Measurements from ENCODE around the gene FXYD3.
"Not testable (repeated sequence)": the region's sequence is repeated elsewhere in the genome, so short reads cannot be mapped to it uniquely, and the experiment has no call there.

FXYD3 gene

DNA sequence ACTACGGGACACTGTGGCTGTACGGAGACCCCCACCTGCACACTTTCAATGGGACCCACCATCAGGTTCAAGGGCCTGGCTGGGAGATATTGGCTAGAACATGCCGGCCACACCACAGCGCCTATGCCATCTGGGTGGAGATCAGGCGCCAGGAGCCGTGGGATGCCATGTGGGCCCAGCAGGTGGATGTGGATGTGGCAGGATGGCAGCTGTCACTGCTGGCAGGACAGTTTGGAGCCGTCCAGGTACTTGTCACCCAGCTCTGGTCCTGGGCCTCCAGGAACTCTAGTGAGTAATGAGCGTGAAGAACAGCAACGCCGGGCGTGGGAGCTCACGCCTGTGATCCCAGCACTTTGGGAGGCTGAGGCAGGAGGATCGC, 15.7 kb upstream of the FXYD3 start:
- no peak overlapping the region for H3K27ac ChIP-seq (ENCODE audit: low read length)
- no peaks in the 10 kb centered on the region for H3K4me1 ChIP-seq (ENCODE audit: control insufficient read depth in 1 of 2, insufficient read depth in 2 of 2, low read length in 2 of 2)
- no peaks in the 10 kb centered on the region for H3K36me3 ChIP-seq (ENCODE audit: control insufficient read depth in 1 of 2, insufficient read depth in 2 of 2, low read length in 2 of 2)
- no peak overlapping the region for H3K4me3 ChIP-seq (ENCODE audit: low read depth in 1 of 2, low read length in 2 of 2)
- no peaks in the 10 kb centered on the region for H3K9me3 ChIP-seq (ENCODE audit: control insufficient read depth in 1 of 2, low read length in 2 of 2)
- H3K27me3 ChIP-seq (ENCODE audit: low read depth, low read length), result no peaks in the 10 kb centered on the region

DNA sequence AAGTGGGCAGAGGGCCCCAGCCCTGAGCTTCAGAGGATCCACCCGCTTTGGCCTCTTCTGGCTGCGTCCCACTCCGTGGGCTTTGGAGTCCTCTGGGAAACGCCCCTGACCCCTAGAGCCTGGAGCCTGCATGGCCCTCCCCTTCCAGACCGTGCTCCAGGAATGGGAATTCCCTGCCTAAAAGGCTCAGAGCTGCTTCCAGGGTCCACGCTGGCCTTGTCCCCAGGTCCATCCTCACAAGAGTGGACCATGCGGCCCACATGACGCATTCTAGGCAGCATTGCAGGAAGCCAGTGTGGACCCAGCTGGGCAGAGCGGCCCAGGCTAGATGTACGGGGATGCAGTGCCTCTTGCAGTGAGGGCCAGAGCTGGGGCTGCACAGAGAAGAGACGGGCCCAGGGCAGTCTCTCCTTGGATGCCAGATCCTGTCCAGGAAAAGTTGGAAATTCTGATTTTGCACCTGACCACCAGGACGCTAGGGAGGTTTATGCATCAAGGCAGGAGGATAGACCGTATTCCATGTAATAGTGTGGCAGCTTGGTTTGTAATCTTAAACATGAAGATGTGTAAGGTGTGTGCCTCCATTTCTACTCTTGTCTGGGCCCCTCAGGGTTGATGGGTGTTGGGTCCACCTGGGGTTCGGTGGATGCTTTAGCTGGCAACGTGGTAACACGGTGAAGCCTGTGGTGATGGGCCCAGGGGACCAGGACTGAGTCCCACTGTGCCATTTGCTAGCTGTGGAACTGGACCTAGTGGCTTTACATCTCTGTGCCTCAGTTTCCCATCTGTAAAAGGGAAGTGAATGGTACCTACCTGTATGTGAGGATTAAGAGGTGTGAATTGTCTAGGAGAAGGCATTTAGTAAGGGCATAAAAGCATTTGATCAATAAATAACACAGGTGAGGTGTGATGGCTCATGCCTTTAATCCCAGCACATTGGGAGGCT, 14.8 kb upstream of the FXYD3 start:
- H3K27me3 ChIP-seq (ENCODE audit: low read depth, low read length), result no peaks in the 10 kb centered on the region
- H3K4me3 ChIP-seq (ENCODE audit: low read depth in 1 of 2, low read length in 2 of 2), result no peak overlapping the region
- no peaks in the 10 kb centered on the region for H3K4me1 ChIP-seq (ENCODE audit: control insufficient read depth in 1 of 2, insufficient read depth in 2 of 2, low read length in 2 of 2)
- no peaks in the 10 kb centered on the region for H3K9me3 ChIP-seq (ENCODE audit: control insufficient read depth in 1 of 2, low read length in 2 of 2)
- H3K36me3 ChIP-seq (ENCODE audit: control insufficient read depth in 1 of 2, insufficient read depth in 2 of 2, low read length in 2 of 2), result no peaks in the 10 kb centered on the region
- no peak overlapping the region for H3K27ac ChIP-seq (ENCODE audit: low read length)

DNA sequence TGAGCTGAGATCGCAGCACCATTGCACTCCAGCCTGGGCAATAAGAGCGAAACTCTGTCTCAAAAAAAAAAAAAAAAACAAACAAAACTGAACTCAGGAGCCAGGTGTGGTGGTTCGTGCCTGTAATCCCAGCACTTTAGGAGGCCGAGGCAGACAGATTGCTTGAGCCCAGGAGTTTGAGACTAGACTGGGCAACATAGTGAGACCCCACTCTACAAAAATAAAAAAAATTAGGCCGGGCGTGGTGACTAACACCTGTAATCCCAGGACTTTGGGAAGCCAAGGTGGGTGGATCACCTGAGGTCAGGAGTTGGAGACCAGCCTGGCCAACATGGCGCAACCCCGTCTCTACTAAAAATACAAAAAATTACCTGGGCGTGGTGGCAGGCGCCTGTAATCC, 13.7 kb upstream of the FXYD3 start:
- H3K27ac ChIP-seq (ENCODE audit: low read length); H3K4me1 ChIP-seq (ENCODE audit: control insufficient read depth in 1 of 2, insufficient read depth in 2 of 2, low read length in 2 of 2); H3K9me3 ChIP-seq (ENCODE audit: control insufficient read depth in 1 of 2, low read length in 2 of 2); H3K36me3 ChIP-seq (ENCODE audit: control insufficient read depth in 1 of 2, insufficient read depth in 2 of 2, low read length in 2 of 2); H3K4me3 ChIP-seq (ENCODE audit: low read depth in 1 of 2, low read length in 2 of 2); H3K27me3 ChIP-seq (ENCODE audit: low read depth, low read length): not testable (repeated sequence)

DNA sequence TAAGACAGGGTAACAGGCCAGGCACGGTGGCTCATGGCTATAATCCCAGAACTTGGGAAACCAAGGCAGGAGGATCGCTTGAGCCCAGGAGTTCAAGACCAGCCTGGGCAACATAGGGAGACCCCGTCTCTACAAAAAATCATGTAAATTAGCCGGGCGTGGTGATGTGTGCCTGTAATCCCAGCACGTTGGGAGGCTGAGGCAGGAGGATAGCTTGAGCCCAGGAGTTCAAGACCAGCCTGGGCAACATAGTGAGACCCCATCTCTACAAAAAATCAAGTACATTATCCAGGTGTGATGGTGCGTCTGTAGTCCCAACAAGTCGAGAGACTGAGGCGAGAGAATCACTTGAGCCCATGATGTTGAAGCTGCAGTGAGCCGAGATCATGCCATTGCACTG, 12.0 kb upstream of the FXYD3 start:
- not testable (repeated sequence) for H3K36me3 ChIP-seq (ENCODE audit: control insufficient read depth in 1 of 2, insufficient read depth in 2 of 2, low read length in 2 of 2); H3K27me3 ChIP-seq (ENCODE audit: low read depth, low read length); H3K27ac ChIP-seq (ENCODE audit: low read length); H3K4me3 ChIP-seq (ENCODE audit: low read depth in 1 of 2, low read length in 2 of 2); H3K9me3 ChIP-seq (ENCODE audit: control insufficient read depth in 1 of 2, low read length in 2 of 2); H3K4me1 ChIP-seq (ENCODE audit: control insufficient read depth in 1 of 2, insufficient read depth in 2 of 2, low read length in 2 of 2)

DNA sequence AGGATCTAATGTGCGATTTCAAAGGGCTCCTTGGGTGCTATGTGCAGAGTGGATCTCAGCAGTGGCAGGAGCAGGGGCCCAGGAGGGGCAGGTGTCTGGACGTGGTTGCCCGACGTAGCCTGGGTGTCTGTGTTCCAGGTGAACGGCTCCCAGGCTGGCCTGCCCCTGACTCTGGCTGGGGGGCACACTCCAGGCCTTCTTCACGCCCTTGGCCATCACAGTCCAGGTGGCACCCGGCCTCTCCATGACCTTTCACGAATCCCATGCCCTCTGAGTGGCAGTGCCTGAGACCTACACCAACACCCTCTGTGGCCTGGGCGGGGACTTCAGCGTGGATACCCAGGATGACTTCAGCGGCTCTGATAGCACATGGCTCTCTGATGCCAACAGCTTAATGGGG, 11.3 kb upstream of the FXYD3 start:
- Histone ChIP-seq H3K4me1 (ENCODE audit: control insufficient read depth in 1 of 2, insufficient read depth in 2 of 2, low read length in 2 of 2) (no peaks in the 10 kb centered on the region), H3K36me3 (ENCODE audit: control insufficient read depth in 1 of 2, insufficient read depth in 2 of 2, low read length in 2 of 2) (no peaks in the 10 kb centered on the region), H3K9me3 (ENCODE audit: control insufficient read depth in 1 of 2, low read length in 2 of 2) (no peaks in the 10 kb centered on the region), H3K4me3 (ENCODE audit: low read depth in 1 of 2, low read length in 2 of 2) (no peak overlapping the region), H3K27me3 (ENCODE audit: low read depth, low read length) (no peaks in the 10 kb centered on the region), H3K27ac (ENCODE audit: low read length) (no peak overlapping the region)

DNA sequence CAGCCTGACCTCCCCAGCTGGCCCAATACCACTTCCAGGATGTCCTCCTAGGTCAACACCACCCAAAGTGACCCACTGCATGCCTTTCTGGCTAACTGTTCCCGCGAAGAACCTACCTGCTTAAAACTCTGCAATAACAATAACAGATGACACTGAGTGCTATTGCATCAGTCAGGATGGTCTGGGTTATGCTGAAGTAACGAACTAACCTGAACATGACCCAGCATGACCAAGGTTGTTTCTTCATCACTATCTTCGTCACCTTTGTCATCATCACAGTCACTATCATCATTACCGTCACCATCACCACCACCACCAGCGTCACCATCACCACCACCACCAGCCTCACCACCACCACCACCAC, 10.6 kb upstream of the FXYD3 start:
- Histone ChIP-seq H3K4me1 (ENCODE audit: control insufficient read depth in 1 of 2, insufficient read depth in 2 of 2, low read length in 2 of 2) (no peaks in the 10 kb centered on the region), H3K27ac (ENCODE audit: low read length) (no peak overlapping the region), H3K9me3 (ENCODE audit: control insufficient read depth in 1 of 2, low read length in 2 of 2) (no peaks in the 10 kb centered on the region), H3K36me3 (ENCODE audit: control insufficient read depth in 1 of 2, insufficient read depth in 2 of 2, low read length in 2 of 2) (no peaks in the 10 kb centered on the region), H3K27me3 (ENCODE audit: low read depth, low read length) (no peaks in the 10 kb centered on the region), H3K4me3 (ENCODE audit: low read depth in 1 of 2, low read length in 2 of 2) (no peak overlapping the region)

DNA sequence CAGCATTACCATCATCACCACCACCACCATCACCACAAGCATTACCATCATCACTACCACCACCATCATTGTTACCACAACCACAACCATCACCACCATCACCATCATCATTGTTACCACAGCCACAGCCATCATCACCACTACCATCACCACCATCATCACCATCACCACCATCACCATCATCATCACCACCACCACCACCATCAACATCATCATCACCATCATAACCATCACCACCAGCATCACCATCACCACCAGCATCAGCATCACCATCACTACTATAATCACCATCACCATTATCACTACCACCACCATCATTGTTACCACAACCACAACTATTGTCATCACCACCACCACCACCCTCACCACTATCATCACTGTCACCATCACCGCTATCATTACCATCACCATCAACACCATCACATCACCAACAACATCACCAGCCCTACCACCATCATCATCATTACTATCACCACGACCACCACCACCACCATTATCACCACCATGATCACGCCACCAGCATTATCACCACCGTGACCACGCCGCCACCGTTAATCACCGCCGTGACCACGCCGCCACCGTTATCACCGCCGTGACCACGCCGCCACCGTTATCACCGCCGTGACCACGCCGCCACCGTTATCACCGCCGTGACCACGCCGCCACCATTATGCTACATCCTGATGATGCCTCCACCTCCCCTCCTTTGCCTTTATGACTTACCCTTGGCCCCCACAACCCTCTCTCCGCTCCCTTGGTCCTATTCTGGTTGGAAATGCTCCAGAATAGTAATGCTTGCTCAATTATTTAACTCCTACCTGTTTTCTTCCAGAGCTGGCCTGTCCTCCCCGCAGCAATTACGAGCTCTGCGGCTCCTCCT, 10.0 kb upstream of the FXYD3 start:
- no peak overlapping the region for H3K27ac ChIP-seq (ENCODE audit: low read length)
- H3K4me1 ChIP-seq (ENCODE audit: control insufficient read depth in 1 of 2, insufficient read depth in 2 of 2, low read length in 2 of 2), result no peaks in the 10 kb centered on the region
- no peaks in the 10 kb centered on the region for H3K9me3 ChIP-seq (ENCODE audit: control insufficient read depth in 1 of 2, low read length in 2 of 2)
- no peaks in the 10 kb centered on the region for H3K27me3 ChIP-seq (ENCODE audit: low read depth, low read length)
- H3K4me3 ChIP-seq (ENCODE audit: low read depth in 1 of 2, low read length in 2 of 2), result no peak overlapping the region
- H3K36me3 ChIP-seq (ENCODE audit: control insufficient read depth in 1 of 2, insufficient read depth in 2 of 2, low read length in 2 of 2), result no peaks in the 10 kb centered on the region

DNA sequence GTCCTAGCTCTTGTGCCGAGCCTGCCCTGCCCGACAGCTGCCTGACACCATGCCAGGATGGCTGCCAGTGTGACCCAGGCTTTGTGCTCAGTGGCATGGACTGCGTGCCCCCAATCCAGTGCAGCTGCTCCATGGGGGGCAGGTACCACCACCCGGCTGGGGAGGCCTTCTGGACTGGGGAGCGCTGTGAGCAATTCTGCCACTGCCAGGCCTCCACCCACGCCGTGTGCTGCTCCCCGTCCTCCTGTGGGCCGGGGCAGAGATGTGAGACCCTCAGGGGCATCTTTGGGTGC, 9.4 kb upstream of the FXYD3 start:
- H3K4me3 ChIP-seq (ENCODE audit: low read depth in 1 of 2, low read length in 2 of 2), result no peak overlapping the region
- no peaks in the 10 kb centered on the region for H3K9me3 ChIP-seq (ENCODE audit: control insufficient read depth in 1 of 2, low read length in 2 of 2)
- no peaks in the 10 kb centered on the region for H3K36me3 ChIP-seq (ENCODE audit: control insufficient read depth in 1 of 2, insufficient read depth in 2 of 2, low read length in 2 of 2)
- no peaks in the 10 kb centered on the region for H3K27me3 ChIP-seq (ENCODE audit: low read depth, low read length)
- no peaks in the 10 kb centered on the region for H3K4me1 ChIP-seq (ENCODE audit: control insufficient read depth in 1 of 2, insufficient read depth in 2 of 2, low read length in 2 of 2)
- H3K27ac ChIP-seq (ENCODE audit: low read length), result no peak overlapping the region

DNA sequence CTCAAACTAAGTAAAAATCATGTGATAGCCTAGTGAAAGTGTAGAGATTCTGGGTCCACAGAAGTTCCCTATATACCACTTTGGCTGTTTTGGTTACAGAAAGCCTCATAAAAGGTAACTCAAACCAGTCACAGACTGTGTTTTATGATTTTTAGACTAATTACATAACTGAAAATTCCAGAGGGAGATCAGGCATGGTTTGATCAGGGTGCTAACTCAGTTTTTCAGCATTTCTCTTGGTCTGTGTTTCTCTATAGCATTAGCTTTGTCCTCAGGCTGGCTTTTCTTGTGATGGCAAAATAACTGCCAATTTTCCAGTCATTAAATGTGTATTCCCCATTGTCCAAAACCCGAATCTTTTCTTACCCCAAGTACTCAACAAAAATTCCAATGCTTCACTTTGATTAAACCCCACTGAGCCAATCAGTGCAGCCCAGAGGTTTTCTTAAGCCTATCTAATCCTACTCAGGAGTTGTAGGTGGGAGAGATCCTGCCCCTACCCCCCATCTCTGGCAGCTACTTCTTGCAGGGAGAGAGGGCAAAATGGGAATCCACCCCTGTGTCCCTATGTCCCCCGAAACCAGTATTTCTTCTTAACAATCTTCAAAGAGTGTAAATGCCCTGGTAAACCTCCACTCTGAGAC, 8.6 kb upstream of the FXYD3 start:
- Histone ChIP-seq H3K9me3 (ENCODE audit: control insufficient read depth in 1 of 2, low read length in 2 of 2) (no peaks in the 10 kb centered on the region), H3K4me3 (ENCODE audit: low read depth in 1 of 2, low read length in 2 of 2) (no peak overlapping the region), H3K4me1 (ENCODE audit: control insufficient read depth in 1 of 2, insufficient read depth in 2 of 2, low read length in 2 of 2) (no peaks in the 10 kb centered on the region), H3K27me3 (ENCODE audit: low read depth, low read length) (no peaks in the 10 kb centered on the region), H3K36me3 (ENCODE audit: control insufficient read depth in 1 of 2, insufficient read depth in 2 of 2, low read length in 2 of 2) (no peaks in the 10 kb centered on the region), H3K27ac (ENCODE audit: low read length) (peak overlapping the region; percentile 50)

DNA sequence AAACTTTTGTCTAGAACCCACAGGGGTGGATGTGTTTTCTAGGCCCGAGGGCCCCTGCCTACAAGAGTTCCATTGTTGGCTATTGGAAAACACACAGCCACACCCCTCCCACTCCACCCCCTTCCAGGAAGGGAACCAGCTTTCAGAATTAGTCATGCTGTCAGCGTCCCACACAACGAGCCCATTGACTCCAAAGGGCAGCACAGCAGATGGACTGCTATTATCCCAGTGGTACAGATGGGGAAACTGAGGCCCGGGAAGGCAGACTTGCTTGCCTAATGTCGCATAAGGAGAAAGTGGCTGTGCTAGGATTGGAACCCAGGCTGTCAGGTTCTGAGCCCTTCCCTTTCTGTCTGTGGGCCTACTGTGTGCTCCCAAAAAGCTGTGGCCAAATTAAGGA, 8.1 kb upstream of the FXYD3 start:
- Histone ChIP-seq H3K9me3 (ENCODE audit: control insufficient read depth in 1 of 2, low read length in 2 of 2) (no peaks in the 10 kb centered on the region), H3K27ac (ENCODE audit: low read length) (peak overlapping the region; percentile 50), H3K36me3 (ENCODE audit: control insufficient read depth in 1 of 2, insufficient read depth in 2 of 2, low read length in 2 of 2) (no peaks in the 10 kb centered on the region), H3K4me1 (ENCODE audit: control insufficient read depth in 1 of 2, insufficient read depth in 2 of 2, low read length in 2 of 2) (no peaks in the 10 kb centered on the region), H3K4me3 (ENCODE audit: low read depth in 1 of 2, low read length in 2 of 2) (no peak overlapping the region), H3K27me3 (ENCODE audit: low read depth, low read length) (no peaks in the 10 kb centered on the region)

DNA sequence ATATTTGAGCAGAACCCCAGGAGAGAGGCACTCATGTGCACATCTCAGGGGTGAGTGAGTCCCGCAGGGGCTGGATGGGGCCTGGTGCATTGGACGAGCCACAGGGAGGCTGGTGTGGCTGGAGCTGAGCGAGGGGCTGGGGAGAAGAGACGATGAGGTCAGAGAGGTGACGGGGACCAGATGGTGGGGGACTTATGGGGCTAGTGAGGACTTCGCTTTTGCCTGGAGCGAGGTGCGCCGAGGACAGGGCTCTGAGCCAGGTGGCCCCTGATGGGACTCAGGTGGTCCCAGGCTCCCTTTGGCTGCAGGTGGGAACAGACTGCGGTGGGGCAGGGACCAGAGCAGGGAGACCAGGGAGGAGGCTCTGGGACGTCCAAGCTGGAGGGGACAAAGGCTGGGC, 6.9 kb upstream of the FXYD3 start:
- Histone ChIP-seq H3K4me1 (ENCODE audit: control insufficient read depth in 1 of 2, insufficient read depth in 2 of 2, low read length in 2 of 2) (no peaks in the 10 kb centered on the region), H3K36me3 (ENCODE audit: control insufficient read depth in 1 of 2, insufficient read depth in 2 of 2, low read length in 2 of 2) (no peaks in the 10 kb centered on the region), H3K27me3 (ENCODE audit: low read depth, low read length) (no peaks in the 10 kb centered on the region), H3K4me3 (ENCODE audit: low read depth in 1 of 2, low read length in 2 of 2) (no peak overlapping the region), H3K27ac (ENCODE audit: low read length) (no peak overlapping the region), H3K9me3 (ENCODE audit: control insufficient read depth in 1 of 2, low read length in 2 of 2) (no peaks in the 10 kb centered on the region)
